AG08396 (cell line): ENCODE results near the gene TNFAIP6.
"Not testable (repeated sequence)": the region's sequence is repeated elsewhere in the genome, so short reads cannot be mapped to it uniquely, and the experiment has no call there.

ENCODE experiments used
- DNase-seq: peaks from one replicate; pipeline ENCODE4 v3.0.0; 2012; ENCODE audit warnings: low spot score, mixed read lengths

The TNFAIP6 gene

GRCh38 chr2:151421681-151422080 lies 64.3 kb downstream of the TNFAIP6 start:
- DNase-seq = not testable (repeated sequence)

GRCh38 chr2:151422917-151423439 lies 65.6 kb downstream of the TNFAIP6 start:
- DNase-seq = no peak

GRCh38 chr2:151423760-151424159 lies 66.4 kb downstream of the TNFAIP6 start:
- no peak for DNase-seq
